CD4-positive, alpha-beta T cell treated with Interleukin-12 subunit alpha and Interleukin-12 subunit beta, for 1 hour (primary cell): ENCODE results near the gene RELT.

Experiments
- DNase-seq: peaks from one replicate; pipeline ENCODE4 v3.0.0-alpha.2; 2020

Gene RELT

GRCh38 chr11:73392108-73393010 is 16.2 kb downstream of the RELT start:
- no peak for DNase-seq

- DNase-seq: no peak
Observed at GRCh38 chr11:73393011-73393380, 16.8 kb downstream of the RELT start.

GRCh38 chr11:73393479-73394415 is 17.5 kb downstream of the RELT start:
- peak; percentile 71 for DNase-seq

GRCh38 chr11:73394416-73395296 is 18.5 kb downstream of the RELT start:
- DNase-seq: no peak

GRCh38 chr11:73395297-73396208 is 19.4 kb downstream of the RELT start:
- no peak for DNase-seq

- DNase-seq: no peak
Observed at GRCh38 chr11:73396251-73396930, 20.2 kb downstream of the RELT start.

GRCh38 chr11:73396985-73397384 is 20.8 kb downstream of the RELT start:
- DNase-seq: no peak

- no peak for DNase-seq
Observed at GRCh38 chr11:73397468-73398131, 21.4 kb downstream of the RELT start.

GRCh38 chr11:73398132-73398526 is 21.9 kb downstream of the RELT start:
- no peak for DNase-seq

GRCh38 chr11:73398721-73399120 is 22.5 kb downstream of the RELT start:
- no peak for DNase-seq

- no peak for DNase-seq
Observed at GRCh38 chr11:73399159-73399590, 23.0 kb downstream of the RELT start.

GRCh38 chr11:73399636-73400035 is 23.4 kb downstream of the RELT start:
- DNase-seq: no peak

- no peak for DNase-seq
Observed at GRCh38 chr11:73400293-73400692, 24.1 kb downstream of the RELT start.

- DNase-seq: no peak
Observed at GRCh38 chr11:73401217-73401923, 25.2 kb downstream of the RELT start.

GRCh38 chr11:73401924-73402833 is 26.0 kb downstream of the RELT start:
- no peak for DNase-seq

GRCh38 chr11:73402834-73403185 is 26.6 kb downstream of the RELT start:
- peak; percentile 44 for DNase-seq

- no peak for DNase-seq
Observed at GRCh38 chr11:73403541-73403940, 27.3 kb downstream of the RELT start.

GRCh38 chr11:73404048-73404447 is 27.8 kb downstream of the RELT start:
- DNase-seq: no peak
